GM21528 (cell line): ENCODE data around the gene UTP4.
"Not testable (repeated sequence)": the region's sequence is repeated elsewhere in the genome, so short reads cannot be mapped to it uniquely, and the experiment has no call there.

ENCODE experiments used
- ATAC-seq: cut with Tn5 transposase; IDR thresholded peaks from one replicate; pipeline ENCODE4 v1.9.1; 2021; ENCODE audit warnings: mild to moderate bottlenecking, moderate library complexity; ENCODE audit not compliant: unreplicated experiment, low FRiP score

The UTP4 gene

DNA sequence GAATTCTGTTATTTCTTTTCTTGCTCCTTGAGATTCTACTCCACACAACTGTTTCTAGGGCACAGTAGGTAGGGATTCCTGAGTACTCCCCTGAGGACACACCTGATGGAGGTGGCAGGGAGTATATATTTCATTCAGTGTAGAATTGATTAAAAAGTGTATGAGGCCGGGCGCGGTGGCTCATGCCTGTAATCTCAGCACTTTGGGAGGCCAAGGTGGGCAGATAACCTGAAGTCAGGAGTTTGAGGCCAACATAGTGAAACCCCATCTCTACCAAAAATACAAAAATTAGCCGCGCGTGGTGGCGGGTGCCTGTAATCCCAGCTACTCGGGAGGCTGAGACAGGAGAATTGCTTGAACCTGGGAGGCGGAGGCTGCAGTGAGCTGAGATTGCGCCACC lies 5.6 kb upstream of the UTP4 start:
- not testable (repeated sequence) for ATAC-seq

DNA sequence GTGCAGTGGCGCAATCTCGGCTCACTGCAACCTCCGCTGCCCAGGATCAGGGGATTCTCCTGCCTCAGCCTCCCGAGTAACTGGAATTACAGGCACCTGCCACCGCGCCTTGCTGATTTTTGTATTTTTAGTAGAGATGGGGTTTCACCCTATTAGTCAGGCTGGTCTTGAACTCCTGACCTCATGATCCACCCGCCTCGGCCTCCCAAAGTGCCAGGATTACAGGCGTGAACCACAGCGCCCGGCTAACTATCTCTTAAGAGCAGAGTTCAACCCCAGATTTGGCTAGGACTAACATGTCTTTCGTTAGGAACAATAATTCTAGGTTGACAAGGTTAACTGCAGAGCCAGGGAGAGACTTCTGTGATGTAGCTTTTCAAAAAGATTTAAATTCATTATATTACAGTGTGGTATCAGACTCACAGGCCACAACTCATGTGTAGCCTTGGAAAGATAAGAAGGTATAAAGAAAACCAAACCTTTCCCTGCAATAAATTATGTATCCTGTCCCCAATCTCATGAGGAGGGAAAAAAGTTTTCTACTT lies 4.4 kb upstream of the UTP4 start:
- no peak for ATAC-seq

DNA sequence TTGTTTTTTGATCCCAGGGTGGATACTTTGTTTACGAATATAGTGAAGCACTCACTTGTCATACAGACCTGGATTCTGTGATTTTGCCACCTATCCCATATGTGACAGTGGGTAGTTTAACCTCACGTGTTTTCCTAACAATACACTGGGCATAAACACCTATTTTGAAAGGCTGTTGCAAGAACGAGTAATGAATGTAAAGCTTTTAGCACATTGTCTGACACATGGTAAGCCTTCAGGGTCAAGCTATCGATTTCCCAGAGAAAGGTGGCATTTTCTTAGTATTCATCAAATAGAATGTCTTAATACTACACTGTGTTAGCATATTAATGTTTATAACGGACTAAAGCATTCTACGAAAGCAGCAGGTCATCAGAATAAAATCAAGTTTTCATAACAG lies 2.0 kb upstream of the UTP4 start:
- ATAC-seq: no peak

GRCh38 chr16:69131167-69131838 lies 1.1 kb upstream of the UTP4 start:
- ATAC-seq: no peak

- ATAC-seq: peak; percentile 46
Observed at GRCh38 chr16:69131839-69132423, 518 bp upstream of the UTP4 start.

DNA sequence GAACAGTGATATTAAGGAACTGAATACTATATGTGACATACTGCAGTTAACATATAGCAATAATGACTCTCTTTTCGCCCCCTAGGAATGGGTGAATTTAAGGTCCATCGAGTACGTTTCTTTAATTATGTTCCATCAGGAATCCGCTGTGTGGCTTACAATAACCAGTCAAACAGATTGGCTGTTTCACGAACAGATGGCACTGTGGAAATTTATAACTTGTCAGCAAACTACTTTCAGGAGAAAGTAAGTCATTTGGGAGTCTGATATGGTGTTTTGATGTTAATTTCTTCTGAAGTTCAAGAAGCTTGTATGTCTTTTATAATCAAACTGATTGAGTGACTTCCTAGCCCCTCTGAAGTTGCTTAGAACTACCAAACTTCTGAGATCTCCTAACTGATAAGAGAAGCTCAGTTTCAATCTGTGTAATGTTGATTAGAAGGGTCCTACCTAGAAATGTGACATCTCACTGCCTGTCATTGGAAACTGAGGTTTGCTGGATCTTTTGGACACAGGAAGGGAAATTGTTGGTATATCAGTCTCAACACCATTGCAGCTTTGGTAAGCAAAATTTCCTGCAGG lies 1.0 kb downstream of the UTP4 start:
- no peak for ATAC-seq

- no peak for ATAC-seq
Observed at GRCh38 chr16:69138608-69139007, 6.2 kb downstream of the UTP4 start.

DNA sequence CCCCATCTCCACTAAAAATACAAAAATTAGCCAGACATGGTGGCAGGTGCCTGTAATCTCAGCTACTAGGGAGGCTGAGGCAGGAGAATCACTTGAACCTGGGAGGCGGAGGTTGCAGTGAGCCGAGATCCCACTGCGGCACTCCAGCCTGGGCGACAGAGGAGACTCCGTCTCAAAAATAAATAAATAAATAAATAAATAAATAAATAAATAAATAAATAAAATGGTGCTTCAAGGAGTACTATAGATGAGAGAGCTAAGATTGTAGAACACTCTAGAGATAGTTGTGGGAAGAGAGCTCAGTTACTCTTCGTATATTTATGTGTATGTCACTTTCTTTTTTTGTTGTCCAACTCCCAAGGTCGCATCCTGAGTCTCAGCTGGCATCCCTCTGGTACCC lies 7.0 kb downstream of the UTP4 start:
- not testable (repeated sequence) for ATAC-seq

GRCh38 chr16:69141014-69141413 lies 8.6 kb downstream of the UTP4 start:
- no peak for ATAC-seq

- no peak for ATAC-seq
Observed at GRCh38 chr16:69141936-69142335, 9.5 kb downstream of the UTP4 start.

DNA sequence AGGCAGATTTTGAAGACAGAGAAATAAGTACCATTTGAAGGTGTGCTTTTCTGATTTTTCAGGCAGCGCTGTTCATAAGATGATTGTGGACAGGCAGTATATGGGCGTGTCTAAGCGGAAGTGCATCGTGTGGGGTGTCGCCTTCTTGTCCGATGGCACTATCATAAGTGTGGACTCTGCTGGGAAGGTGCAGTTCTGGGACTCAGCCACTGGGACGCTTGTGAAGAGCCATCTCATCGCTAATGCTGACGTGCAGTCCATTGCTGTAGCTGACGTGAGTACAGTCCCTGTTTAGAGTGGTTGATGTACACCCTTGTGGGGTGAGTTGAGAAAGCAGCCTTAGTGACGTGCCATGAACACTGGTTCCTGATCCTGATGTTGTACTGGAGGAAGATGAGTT lies 10.7 kb downstream of the UTP4 start:
- no peak for ATAC-seq

- ATAC-seq: no peak
Observed at GRCh38 chr16:69145658-69146057, 13.2 kb downstream of the UTP4 start.

DNA sequence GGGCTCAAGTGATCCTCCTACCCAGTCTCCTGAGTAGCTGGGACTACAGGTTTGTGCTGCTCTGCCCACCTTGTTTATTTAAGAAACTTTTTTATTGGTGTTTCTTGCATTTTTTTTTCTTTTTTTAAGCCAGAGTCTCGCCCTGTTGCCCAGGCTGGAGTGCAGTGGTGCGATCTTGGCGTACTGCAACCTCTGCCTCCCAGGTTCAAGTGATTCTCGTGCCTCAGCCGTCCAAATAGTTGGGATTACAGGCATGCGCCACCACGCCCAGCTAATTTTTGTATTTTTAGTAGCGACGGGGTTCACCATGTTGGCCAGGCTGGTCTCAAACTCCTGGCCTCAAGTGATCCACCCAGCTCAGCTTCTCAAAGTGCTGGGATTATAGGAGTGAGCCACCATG lies 17.2 kb downstream of the UTP4 start:
- ATAC-seq: not testable (repeated sequence)

GRCh38 chr16:69150146-69150865 lies 17.9 kb downstream of the UTP4 start:
- no peak for ATAC-seq

DNA sequence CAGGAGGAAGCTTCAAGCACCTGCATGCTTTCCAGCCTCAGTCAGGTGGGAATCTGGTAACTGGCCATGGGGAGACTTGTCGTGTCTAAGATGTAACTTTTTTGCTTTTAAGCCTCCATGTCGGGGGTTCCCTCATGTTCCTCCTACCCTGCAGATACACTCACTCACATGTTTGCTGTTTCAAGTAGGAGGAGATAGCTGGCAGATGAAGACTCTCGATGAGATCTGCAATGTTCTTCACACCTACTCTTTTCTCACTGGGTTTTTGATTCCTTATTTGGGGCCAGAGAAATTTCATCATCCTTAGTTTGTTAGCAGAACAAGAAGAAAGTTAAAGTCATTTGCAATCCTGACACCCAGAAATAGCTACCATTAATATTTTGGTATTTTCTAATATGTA lies 24.7 kb downstream of the UTP4 start:
- ATAC-seq: no peak

GRCh38 chr16:69160192-69160591 lies 27.7 kb downstream of the UTP4 start:
- ATAC-seq: no peak

DNA sequence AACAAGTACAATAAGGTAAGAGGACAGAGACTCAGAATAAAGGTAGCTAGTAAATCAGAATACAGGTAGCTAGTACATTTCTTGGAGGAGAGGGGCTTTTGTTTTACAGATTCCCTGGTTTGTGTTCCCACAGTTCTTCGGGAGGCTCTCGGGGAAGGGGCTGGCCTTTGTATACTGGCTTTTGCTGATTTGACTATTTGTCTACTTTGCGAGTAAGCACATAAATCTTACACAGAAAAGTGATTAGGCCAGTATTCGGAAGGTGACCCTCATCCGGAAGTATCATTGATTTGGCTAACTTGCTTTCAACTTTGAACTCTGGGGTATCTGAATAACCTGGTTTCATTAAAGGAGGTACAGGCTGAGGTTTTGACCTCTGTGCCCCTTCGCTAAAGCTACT lies 33.1 kb downstream of the UTP4 start:
- ATAC-seq: no peak

- no peak for ATAC-seq
Observed at GRCh38 chr16:69166221-69166833, 33.9 kb downstream of the UTP4 start.

GRCh38 chr16:69166946-69167930 lies 34.8 kb downstream of the UTP4 start:
- ATAC-seq: no peak

DNA sequence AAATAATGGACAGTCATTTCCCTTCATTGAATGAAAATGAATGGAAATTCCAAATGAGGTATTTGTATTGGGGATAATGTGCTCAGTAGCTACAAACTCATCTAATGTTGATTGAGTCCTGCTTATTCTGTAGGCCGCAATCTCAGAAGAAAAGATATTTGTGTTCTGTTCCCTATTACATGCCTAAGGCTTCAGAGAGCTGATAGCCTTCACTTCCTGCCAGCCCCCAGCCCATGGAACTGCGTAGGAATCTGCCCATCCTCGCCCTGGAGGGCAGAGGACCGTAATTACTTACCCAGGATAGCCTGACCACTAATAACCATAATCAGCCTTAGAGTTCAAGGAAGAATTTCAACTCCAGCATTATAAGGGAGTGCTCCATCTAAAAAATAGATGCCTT lies 36.6 kb downstream of the UTP4 start:
- no peak for ATAC-seq
